ENCODE results near the gene CKAP4. TPM values are rescaled to one million over a fixed set of nuclear protein-coding genes. Genes with fewer than 3 reads are reported as not detected.

CKAP4 gene
- total and polyA plus RNA-seq, 5 donors = 24.8 to 53.7 (median 39.4) TPM

DNA sequence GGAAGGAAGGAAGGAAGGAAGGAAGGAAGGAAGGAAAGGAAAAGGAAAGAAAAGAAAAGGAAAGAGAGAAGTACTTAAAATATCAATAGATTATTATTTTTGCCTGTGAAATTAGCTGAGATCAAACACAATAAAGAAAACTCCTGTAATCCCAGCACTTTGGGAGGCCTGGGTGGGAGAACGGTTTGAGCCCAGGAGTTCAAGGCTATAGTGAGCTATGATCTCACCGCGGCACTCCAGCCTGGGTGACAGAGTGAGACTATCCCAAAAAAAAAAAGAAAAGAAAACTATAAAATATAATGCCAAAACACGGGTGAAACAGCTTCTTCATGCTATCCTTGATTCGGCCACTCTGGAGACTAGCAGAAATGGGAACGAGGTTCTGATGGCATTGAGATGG is 26.2 kb upstream of the CKAP4 start:
- Histone ChIP-seq H3K4me1 (ENCODE audit: control insufficient read depth, insufficient read depth, low read length) (no peaks in the 10 kb centered on the region), H3K27ac (ENCODE audit: low read length) (no peak overlapping the region), H3K4me3 (ENCODE audit: low read length) (no peak overlapping the region), H3K27me3 (ENCODE audit: control insufficient read depth, insufficient read depth) (no peaks in the 10 kb centered on the region), H3K9me3 (ENCODE audit: control insufficient read depth, low read length) (no peaks in the 10 kb centered on the region)
- ATAC-seq (no peak), DNase-seq (no peak)
- 88% methylated on average over 6 of the region's 6 CpGs for WGBS
- intact Hi-C loops (cut with DNase I) = no loop called here

DNA sequence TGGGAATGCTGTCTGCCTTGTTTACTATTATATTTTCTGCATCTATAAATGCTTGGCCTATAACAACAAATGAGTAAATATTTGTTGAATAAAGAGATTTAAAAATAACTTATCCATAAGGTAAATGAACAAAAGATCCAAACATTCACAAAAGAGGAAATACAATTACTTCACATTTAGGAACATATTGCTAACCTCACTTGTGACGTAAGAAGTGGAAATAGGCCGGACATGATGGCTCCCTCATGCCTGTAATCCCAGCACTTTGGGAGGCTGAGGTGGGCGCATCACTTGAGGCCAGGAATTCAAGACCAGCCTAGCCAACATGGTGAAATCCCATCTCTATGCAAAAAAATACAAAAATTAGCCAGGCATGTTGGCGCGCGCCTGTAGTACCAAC is 25.7 kb upstream of the CKAP4 start:
- intact Hi-C loops (cut with DNase I) = no loop called here
- 96% methylated on average over 6 of the region's 6 CpGs for WGBS

DNA sequence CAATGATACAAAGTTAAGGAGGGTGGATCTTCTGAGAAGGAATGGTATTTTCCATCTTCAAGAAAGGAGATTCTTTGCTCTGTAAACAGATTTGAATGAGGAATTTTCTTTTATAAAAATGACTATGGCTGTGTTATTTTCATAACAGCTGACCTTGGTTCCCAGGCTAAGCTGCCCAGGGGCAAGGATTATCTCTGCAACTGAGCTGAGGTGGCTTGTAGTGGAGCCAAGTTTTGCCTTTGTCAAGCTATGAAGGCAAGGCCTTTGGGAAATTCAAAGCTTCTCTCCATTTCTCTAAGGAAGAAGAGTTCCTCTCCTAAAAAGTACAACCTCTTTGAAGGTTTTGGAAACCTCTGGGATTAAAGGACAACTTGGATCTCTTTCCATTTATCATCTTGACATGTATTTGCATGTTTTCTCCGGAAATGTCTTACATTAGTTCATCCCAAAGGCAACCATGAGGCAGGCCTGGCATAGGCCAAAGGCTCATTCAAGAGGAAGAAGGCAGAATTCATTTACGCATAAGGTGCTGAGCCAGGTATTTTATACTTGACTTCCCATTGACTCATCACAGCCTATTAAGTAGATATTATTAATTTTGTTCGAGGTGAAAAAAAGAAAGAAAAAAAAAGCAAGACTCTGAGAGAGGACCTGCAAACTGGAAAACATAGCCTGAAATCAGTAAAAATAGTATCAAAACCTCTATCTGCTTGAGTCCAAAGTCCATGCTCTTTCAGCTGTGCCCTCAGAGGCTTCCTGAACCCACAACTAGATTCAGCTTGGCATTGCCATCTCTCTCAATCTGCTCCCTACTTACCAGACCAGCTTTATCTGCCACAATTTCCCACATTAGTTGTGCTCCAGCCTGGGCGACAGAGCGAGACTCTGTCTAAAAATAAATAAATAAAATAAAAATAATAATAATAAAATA is 24.0 kb upstream of the CKAP4 start:
- H3K27ac ChIP-seq (ENCODE audit: low read length) = no peak overlapping the region
- DNase-seq (no peak), ATAC-seq (no peak)
- 85% methylated on average over 5 of the region's 5 CpGs for WGBS
- intact Hi-C loops (cut with DNase I) = no loop called here
- H3K9me3 ChIP-seq (ENCODE audit: control insufficient read depth, low read length) = no peaks in the 10 kb centered on the region
- H3K4me1 ChIP-seq (ENCODE audit: control insufficient read depth, insufficient read depth, low read length) = no peaks in the 10 kb centered on the region
- no peaks in the 10 kb centered on the region for H3K27me3 ChIP-seq (ENCODE audit: control insufficient read depth, insufficient read depth)
- no peak overlapping the region for H3K4me3 ChIP-seq (ENCODE audit: low read length)

More for the DNA sequence above, 25.7 kb upstream of the CKAP4 start:
- no peak for ATAC-seq
- Histone ChIP-seq H3K4me3 (ENCODE audit: low read length) (no peak overlapping the region), H3K9me3 (ENCODE audit: control insufficient read depth, low read length) (no peaks in the 10 kb centered on the region), H3K27me3 (ENCODE audit: control insufficient read depth, insufficient read depth) (no peaks in the 10 kb centered on the region), H3K27ac (ENCODE audit: low read length) (no peak overlapping the region), H3K4me1 (ENCODE audit: control insufficient read depth, insufficient read depth, low read length) (no peaks in the 10 kb centered on the region)
- no peak for DNase-seq

DNA sequence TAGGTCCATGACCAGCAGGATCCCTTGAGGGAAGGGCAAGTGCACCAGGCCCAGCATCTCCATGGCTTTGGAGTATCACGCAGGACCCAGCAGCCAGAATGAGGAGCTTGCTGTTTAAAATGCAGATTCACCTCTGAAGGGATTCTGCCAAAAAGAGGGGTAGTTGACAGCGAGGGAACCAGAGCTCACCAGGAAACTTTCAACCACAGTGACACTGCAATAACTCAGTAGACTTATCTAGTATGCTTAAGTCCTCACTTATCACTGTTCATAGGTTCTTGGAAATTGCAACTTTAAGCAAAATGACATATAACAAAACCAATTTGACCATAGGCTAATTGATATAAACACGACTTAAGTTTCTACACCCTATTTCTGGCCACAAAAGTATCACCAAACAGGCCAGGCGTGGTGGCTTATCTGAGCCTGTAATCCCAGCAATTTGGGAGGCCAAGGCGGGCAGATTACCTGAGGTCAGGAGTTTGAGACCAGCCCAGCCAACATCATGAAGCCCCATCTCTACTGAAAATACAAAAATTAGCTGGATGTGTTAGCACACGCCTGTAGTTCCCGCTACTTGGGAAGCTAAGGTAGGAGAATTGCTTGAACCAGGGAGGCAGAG is 21.4 kb upstream of the CKAP4 start:
- 91% methylated on average over 7 of the region's 7 CpGs for WGBS
- no peaks in the 10 kb centered on the region for H3K9me3 ChIP-seq (ENCODE audit: control insufficient read depth, low read length)
- H3K4me3 ChIP-seq (ENCODE audit: low read length) = no peak overlapping the region
- intact Hi-C loops (cut with DNase I) = no loop called here
- H3K4me1 ChIP-seq (ENCODE audit: control insufficient read depth, insufficient read depth, low read length) = no peaks in the 10 kb centered on the region
- ATAC-seq (no peak), DNase-seq (no peak)
- H3K27me3 ChIP-seq (ENCODE audit: control insufficient read depth, insufficient read depth) = no peaks in the 10 kb centered on the region
- H3K27ac ChIP-seq (ENCODE audit: low read length) = no peak overlapping the region

DNA sequence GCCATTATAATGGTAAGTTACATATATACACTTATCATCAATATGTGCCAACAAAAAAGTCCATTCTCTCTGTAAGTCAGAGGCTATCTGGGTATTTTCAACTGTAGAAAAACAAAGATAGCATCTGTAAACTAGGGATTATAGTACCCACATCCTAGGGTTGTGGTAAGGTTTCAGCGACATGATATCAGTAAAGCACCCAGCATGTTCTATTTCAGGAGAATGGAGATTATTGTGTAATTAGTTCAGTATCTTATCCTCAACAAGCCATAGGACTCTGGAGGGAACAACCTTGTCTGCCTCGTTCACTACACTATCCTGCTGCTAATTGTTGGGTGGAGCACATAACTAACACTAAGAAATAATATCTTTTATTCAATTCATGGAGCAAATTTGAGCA is 19.7 kb upstream of the CKAP4 start:
- H3K4me1 ChIP-seq (ENCODE audit: control insufficient read depth, insufficient read depth, low read length) = no peaks in the 10 kb centered on the region
- no peak for ATAC-seq
- DNase-seq = no peak
- no peak overlapping the region for H3K27ac ChIP-seq (ENCODE audit: low read length)
- intact Hi-C loops (cut with DNase I) = no loop called here
- H3K9me3 ChIP-seq (ENCODE audit: control insufficient read depth, low read length) = no peaks in the 10 kb centered on the region
- no peak overlapping the region for H3K4me3 ChIP-seq (ENCODE audit: low read length)
- H3K27me3 ChIP-seq (ENCODE audit: control insufficient read depth, insufficient read depth) = no peaks in the 10 kb centered on the region
- WGBS = 32% methylated on average over 2 of the region's 2 CpGs

DNA sequence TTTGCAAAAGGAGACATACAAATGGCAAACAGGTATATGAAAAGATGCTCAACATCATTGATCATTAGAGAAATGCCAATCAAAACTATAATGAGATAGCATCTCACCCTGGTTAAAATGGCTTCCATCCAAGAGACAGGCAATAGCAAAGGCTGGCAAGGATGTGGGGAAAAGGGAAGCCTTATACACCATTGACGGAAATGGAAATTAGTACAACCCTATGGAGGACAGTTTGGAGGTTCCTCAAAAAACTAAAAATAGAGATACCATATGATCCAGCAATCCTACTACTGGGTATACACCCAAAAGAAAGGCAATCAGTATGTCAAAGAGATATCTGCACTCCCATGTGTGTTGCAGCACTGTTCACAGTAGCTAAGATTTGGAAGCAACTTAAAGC is 17.3 kb upstream of the CKAP4 start:
- intact Hi-C loops (cut with DNase I) = no loop called here
- no peak for ATAC-seq
- H3K9me3 ChIP-seq (ENCODE audit: control insufficient read depth, low read length) = no peaks in the 10 kb centered on the region
- no peak for DNase-seq
- no peaks in the 10 kb centered on the region for H3K4me1 ChIP-seq (ENCODE audit: control insufficient read depth, insufficient read depth, low read length)
- H3K27ac ChIP-seq (ENCODE audit: low read length) = no peak overlapping the region
- no peak overlapping the region for H3K4me3 ChIP-seq (ENCODE audit: low read length)
- WGBS = 87% methylated on average over 1 of the region's 1 CpG
- no peaks in the 10 kb centered on the region for H3K27me3 ChIP-seq (ENCODE audit: control insufficient read depth, insufficient read depth)

DNA sequence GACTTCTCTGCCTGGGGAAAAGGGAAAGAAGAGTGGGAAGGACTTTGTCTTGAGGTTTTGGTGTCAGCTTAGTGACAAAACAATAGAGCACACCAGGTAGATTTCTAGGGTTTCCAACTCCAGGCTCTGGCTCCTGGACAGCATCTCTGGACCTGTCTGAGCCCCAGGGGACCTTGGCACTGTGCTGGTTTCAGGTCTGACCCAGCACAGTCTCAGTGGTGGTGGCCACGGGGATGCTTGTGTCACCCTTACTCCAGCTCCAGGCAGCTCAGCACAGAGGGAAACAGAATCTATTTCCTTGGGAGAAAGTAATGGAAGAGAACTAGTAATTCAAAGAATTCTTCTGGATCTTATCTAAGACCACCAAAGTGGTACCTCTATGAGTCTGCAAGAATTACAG is 11.1 kb upstream of the CKAP4 start:
- ATAC-seq (no peak), DNase-seq (no peak)
- intact Hi-C loops (cut with DNase I) = no loop called here
- H3K27ac ChIP-seq (ENCODE audit: low read length) = no peak overlapping the region
- H3K4me3 ChIP-seq (ENCODE audit: low read length) = no peak overlapping the region
- no peaks in the 10 kb centered on the region for H3K27me3 ChIP-seq (ENCODE audit: control insufficient read depth, insufficient read depth)
- 92% methylated on average over 1 of the region's 1 CpG for WGBS
- no peaks in the 10 kb centered on the region for H3K4me1 ChIP-seq (ENCODE audit: control insufficient read depth, insufficient read depth, low read length)
- no peaks in the 10 kb centered on the region for H3K9me3 ChIP-seq (ENCODE audit: control insufficient read depth, low read length)

DNA sequence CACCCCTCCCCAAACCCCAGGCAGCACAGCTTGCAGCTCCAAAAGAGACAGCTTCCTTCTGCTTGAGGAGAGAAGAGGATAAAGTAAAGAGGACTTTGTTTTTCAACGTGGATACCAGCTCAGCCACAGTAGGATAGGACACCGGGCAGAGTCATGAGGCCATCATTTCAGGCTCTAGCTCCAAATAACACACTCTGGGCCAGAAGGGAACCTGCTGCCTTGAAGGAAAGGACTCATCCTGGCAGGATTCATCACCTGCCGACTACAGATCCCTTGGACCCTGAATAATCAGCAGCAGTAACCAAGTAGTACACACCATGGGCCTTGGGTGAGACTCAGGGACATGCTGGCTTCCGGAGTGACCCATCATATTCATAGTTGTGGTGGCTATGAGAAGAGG is 10.4 kb upstream of the CKAP4 start:
- ATAC-seq (no peak), DNase-seq (no peak)
- no peaks in the 10 kb centered on the region for H3K9me3 ChIP-seq (ENCODE audit: control insufficient read depth, low read length)
- no peaks in the 10 kb centered on the region for H3K27me3 ChIP-seq (ENCODE audit: control insufficient read depth, insufficient read depth)
- H3K4me1 ChIP-seq (ENCODE audit: control insufficient read depth, insufficient read depth, low read length) = no peaks in the 10 kb centered on the region
- intact Hi-C loops (cut with DNase I) = no loop called here
- no peak overlapping the region for H3K27ac ChIP-seq (ENCODE audit: low read length)
- WGBS = 88% methylated on average over 4 of the region's 4 CpGs
- no peak overlapping the region for H3K4me3 ChIP-seq (ENCODE audit: low read length)

DNA sequence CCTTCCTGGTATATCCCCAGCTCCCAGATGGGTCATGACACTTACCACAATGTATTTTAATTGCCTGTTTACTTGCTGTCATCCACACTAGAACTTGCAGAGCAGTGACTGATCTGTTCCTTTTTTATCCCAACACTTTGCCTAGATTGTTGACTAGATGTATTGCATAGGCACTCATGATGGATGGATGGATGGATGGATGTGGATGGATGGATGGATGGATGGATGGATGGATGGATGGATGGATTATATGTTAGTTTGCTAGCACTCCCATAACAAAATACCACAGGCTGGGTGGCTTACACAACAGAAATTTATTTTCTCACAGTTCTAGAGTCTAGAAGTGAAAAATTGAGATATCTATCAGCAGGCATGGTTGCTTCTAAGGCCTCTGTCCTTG is 8.7 kb upstream of the CKAP4 start:
- Histone ChIP-seq H3K27ac (ENCODE audit: low read length) (no peak overlapping the region), H3K4me3 (ENCODE audit: low read length) (no peak overlapping the region), H3K9me3 (ENCODE audit: control insufficient read depth, low read length) (no peaks in the 10 kb centered on the region), H3K27me3 (ENCODE audit: control insufficient read depth, insufficient read depth) (no peaks in the 10 kb centered on the region), H3K4me1 (ENCODE audit: control insufficient read depth, insufficient read depth, low read length) (no peaks in the 10 kb centered on the region)
- ATAC-seq (no peak), DNase-seq (no peak)
- intact Hi-C loops (cut with DNase I) = no loop called here

DNA sequence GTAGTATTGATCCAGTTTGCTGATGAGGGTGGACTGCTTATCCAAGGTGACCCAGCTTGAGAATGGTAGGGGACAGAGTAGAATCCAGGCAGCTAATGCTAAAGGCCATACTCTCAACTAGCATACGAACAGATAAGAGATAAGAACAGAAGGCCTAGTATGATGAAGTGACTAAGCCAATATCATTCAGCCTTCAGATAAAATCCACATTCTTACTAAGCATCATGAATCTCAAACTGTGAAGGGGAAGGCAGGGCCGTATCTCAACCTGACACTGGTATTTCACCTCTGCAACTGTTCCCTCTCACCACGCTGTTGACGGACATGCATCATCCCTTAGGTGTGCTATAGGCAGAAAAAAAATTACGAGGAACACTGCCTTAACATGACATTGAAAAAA is 8.1 kb upstream of the CKAP4 start:
- no peaks in the 10 kb centered on the region for H3K27me3 ChIP-seq (ENCODE audit: control insufficient read depth, insufficient read depth)
- intact Hi-C loops (cut with DNase I) = no loop called here
- no peak overlapping the region for H3K27ac ChIP-seq (ENCODE audit: low read length)
- DNase-seq (no peak), ATAC-seq (no peak)
- WGBS = 57% methylated on average over 5 of the region's 5 CpGs
- H3K4me3 ChIP-seq (ENCODE audit: low read length) = no peak overlapping the region
- H3K4me1 ChIP-seq (ENCODE audit: control insufficient read depth, insufficient read depth, low read length) = no peaks in the 10 kb centered on the region
- H3K9me3 ChIP-seq (ENCODE audit: control insufficient read depth, low read length) = no peaks in the 10 kb centered on the region

DNA sequence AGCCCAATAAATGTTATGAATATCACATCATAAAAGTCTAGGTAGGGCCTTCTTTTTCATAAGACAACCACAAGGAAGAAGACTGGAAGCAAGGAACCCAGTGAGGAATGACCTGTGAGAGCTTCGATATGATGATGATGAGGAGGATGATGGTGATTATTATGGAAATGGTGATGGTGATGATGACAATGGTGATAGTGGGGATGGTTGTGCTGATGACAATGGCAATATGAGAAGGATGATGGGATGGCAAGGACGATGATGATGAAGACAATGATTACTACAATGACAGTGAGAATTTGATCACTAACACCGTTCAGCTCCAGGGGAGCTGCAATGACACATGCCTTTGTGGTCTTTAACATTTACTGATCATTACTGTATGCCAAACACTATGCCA is 7.7 kb upstream of the CKAP4 start:
- no peak overlapping the region for H3K27ac ChIP-seq (ENCODE audit: low read length)
- DNase-seq (no peak), ATAC-seq (no peak)
- no peaks in the 10 kb centered on the region for H3K27me3 ChIP-seq (ENCODE audit: control insufficient read depth, insufficient read depth)
- intact Hi-C loops (cut with DNase I) = no loop called here
- no peaks in the 10 kb centered on the region for H3K4me1 ChIP-seq (ENCODE audit: control insufficient read depth, insufficient read depth, low read length)
- no peaks in the 10 kb centered on the region for H3K9me3 ChIP-seq (ENCODE audit: control insufficient read depth, low read length)
- H3K4me3 ChIP-seq (ENCODE audit: low read length) = no peak overlapping the region
- 90% methylated on average over 3 of the region's 3 CpGs for WGBS
